HG02571 (cell line): ENCODE data around the gene C5orf58.

Experiments
- ATAC-seq: cut with Tn5 transposase; IDR thresholded peaks from one replicate; pipeline ENCODE4 v1.9.1; 2021; ENCODE audit warnings: mild to moderate bottlenecking, moderate library complexity; ENCODE audit not compliant: unreplicated experiment

Gene C5orf58, protein sequence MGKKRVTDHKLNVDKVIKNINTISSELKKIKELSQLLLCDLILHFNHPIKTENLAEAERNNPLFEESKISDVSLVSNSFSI

DNA sequence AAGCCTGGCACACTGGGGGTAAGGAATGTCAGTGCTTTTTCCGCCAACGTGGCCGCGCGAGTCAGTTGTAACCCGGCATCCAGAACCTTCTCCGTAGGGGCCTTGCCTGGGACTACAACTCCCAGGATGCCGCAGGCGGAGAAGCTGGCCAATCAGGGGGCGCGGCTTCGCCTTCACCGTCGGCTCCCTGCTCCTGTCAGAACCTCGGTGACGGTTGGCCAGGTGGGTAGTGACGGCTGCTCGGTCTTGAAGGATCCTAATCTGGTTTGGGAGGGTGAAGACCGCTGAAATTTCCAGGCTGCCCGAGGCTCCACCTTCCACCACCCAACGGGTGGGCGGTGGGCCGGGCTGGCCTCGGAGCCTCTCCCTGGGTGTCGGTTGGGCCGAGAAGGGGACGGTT lies at the start of gene C5orf58:
Gene C5orf58, plus strand, starts transcription at position 200 of the 400 bp plus-strand sequence. CDS start 1,992 bp downstream, outside the sequence.
- ATAC-seq: no peak

DNA sequence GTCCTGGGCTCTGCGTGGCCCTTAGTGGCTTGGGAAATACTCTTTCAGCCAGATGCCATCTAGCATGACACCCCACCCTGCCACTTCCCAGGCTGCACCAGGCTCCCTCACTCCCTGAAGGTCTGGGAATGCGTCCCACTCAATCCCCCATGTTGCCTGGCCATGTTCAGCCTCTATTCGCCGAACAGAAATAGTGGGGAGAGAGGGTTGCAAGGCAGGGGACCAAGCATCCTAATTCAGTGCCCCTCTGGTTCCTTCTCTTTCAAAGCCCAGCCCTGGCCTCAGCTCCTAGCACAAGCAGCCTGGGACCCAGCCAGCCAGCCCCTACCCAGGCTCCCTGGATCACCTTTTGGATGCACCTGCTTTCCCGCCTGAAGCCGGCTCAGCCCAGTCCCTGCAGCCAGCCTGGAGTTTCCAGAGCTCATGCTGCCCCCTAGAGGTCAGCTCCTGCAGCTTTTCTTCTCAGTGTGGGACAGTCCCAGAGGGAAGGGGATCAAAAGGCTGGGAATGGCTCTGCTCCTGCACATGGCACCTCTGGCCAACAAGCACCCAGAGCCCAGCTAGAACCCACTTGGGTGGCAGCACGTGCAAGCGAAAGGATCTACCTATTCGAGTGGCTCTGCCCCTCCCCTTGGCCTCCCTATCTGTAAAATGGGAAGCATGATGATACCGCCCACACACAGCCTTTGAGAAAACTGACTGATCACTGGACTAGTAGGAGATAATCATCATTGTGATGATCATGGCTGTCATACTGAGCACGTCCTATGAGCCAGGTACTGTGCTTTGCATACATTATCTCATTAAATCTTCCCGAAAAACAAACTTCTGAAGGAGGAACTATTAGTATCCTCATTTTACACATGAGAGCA lies 48.7 kb upstream of the C5orf58 start:
- ATAC-seq: peak; percentile 71

DNA sequence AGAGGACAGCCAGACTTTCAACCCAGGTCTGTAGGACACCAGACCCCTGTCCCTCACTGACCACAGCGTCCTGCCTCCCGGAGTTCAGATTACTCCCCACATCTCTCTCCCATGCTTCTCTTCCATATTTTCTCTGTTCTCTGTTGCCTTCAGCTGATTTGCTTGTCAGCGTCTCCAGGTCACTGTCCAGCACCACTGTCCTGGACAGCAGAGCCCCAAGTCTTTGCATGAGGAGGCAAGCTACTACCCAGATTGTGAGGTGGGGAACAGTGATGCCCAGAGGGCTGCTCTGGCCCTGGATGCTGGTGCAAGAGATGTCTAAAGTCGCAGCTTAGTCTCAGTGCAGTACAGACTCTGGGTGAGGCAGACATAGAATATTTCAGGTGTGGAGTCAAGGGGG lies 48.0 kb upstream of the C5orf58 start:
- no peak for ATAC-seq

DNA sequence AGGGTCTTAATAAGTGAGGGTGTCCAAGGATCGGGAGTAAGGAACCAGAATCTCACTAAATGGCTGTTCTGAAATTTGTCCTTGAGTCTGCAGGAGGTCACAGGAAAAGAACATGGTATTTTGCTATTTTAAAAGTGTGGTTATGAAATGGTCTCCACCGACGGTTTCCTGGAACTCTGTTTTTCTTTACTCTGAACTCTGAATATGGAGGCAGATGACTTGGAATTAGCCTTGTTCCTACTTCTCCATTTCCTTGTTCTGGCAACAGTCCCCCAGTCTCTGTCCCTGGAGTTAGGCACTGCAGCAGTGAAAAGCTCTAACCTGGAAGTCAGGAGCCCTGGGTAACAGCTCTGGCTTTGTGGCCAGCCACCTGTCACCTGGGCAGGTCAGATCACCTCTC lies 46.6 kb upstream of the C5orf58 start:
- ATAC-seq: no peak

DNA sequence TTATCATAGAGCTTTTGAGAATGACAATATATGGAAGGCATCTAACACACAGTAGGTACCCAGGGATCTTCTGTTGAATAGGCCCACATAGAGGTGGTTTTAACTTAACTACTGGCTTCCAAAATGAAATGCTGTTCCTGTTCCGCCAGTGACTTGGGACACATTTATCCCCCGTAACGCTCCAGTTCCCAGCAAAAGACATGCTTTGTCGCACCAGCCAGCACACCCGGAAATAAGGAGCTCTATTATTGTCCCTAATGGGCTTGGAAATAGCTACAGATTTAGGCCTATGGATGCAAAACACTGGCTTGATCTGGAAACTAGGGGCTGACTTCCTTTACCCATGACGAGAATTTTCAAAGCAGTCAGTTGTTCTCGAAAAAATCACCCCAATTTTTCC lies 45.9 kb upstream of the C5orf58 start:
- ATAC-seq: no peak

DNA sequence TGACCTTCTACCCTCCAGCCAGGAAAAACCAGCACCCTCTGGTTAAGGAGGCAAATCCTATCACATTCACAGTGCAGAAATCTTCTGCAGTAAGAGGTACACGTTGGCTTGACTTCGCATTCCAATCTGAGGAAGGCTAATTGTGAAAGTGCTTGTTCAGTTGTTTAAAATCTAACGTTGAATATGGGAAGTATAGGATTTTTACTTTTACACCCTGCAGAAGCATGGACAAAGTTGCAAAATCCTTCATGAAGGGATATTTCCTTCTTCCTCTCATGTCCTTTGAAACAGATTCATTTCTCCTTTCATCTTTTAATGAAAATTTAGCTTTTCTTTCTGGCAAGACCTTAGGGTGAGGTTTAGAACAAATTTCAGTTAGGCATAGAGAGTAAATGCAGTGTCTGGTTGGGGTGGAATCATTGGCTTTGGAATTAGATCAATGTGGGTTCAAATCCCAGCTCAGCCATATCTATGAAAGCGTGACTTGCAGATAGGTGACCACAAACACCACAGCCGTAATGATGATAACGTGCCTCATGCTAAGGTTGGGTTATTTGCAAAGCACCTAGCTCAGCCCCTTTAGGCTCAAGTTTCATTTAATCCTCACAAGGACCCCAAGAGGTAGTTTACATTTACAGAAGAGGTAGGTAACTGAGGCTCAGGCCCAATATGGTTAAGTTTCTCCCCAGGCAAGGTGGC lies 42.2 kb upstream of the C5orf58 start:
- ATAC-seq: no peak

DNA sequence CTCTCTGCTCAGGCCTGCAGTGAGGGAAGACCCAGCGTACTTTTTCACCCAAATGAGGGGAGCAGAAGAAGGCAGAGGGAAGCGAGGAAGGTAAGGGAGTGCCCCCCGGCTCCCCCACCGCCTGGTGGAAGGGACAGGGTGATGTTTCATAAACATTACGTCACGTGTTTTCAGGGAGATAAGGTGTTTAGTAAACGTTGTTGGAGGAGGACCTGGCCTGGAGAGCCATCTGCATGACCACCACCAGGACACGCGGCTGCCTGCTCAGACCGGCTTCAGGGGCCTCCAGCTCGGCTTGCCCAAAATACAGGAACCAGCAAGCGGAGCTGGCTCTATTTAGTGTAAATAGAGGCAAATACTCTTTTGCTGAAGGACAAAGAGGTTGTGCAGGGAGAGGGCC lies 40.0 kb upstream of the C5orf58 start:
- ATAC-seq: no peak

DNA sequence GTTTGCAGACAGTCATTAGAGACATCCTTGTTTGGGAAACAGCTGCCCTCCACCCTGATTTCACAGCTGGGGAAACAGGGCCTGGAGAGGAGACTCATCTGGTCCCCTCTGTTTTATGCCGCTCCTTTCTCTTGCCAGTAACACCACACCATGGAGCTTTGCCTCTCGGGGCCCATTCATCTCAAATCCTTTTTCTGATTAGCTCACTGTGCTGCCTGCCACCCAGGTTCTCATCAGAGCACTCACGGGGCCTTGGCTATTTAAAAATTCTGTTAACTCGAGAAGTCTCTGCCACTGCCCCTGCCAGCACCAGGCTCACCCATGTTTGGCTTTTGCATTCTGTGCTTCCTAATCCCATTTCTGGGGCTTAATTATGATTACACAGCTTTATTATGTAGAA lies 36.8 kb upstream of the C5orf58 start:
- ATAC-seq: no peak

DNA sequence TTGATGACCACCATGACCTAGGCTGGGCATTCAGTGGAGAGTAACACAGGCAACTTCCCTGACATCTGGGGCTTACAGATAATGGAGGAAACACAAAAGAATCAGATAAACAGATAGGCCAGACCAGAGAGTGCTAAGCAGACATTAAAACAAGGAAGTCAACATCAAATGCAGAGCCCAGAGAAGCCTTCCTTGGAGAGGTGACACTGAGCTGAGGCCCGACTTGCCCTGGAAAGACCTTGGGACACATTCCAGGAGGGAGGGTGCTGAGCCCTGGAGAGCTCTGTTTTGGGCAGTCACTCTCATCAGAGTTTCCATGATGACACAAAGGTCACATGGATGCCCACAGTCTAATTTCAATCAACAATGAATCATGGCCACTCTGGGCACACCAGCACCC lies 31.9 kb upstream of the C5orf58 start:
- no peak for ATAC-seq

DNA sequence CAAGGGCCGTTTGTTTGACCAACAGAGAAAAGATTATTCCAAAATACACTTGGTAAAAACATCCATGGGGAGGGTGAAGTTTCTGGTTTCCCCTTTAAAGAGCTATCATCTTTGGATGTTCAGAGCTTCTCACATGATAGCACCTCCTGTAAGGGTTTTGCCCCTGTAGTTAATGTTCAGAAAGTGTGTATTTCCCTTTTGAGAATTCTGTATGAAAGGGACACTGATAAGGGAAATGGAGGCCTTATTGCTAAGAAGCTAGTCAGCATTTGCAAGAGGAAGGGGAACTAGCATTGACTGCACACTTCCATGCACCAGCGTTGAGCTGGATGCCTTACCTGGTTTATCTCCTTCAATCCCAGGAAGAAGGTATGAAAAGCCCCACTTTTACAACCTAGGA lies 31.5 kb upstream of the C5orf58 start:
- no peak for ATAC-seq

DNA sequence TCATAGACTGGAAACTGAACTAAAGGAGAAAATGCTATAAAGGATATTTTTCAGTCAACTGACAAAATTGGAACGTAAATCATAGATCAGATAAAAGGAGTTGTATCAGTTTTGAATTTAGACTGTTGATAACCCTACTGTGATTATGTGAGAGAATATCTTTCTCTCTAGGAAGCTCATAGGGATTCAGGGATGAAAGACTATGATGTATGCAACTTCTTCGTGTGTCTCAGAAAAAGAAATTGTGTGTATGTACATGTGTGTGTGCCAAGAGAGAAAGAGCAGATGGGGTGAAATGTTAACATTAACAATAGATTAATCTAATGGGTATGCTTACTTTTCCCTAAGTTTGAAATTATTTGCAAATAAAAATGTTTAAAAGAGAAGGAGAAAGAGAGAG lies 30.7 kb upstream of the C5orf58 start:
- ATAC-seq: no peak

DNA sequence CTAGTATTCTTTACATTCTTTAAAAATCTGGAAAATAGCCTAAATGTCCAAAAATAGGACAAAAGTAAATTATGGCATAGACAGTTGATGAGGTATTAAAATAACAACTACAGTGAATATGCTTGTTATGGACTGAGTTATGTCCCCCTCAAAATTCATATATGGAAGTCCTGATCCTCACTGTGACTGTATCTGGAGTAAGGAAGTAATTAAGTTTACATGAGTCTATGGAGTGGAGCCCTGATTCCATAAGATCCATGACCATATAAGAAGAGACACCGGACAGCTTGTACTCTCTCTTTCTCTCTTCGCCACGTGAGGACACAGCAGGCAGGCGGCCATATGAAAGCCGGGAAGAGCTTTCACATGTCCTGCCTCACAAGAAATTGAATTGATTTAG lies 28.6 kb upstream of the C5orf58 start:
- no peak for ATAC-seq

DNA sequence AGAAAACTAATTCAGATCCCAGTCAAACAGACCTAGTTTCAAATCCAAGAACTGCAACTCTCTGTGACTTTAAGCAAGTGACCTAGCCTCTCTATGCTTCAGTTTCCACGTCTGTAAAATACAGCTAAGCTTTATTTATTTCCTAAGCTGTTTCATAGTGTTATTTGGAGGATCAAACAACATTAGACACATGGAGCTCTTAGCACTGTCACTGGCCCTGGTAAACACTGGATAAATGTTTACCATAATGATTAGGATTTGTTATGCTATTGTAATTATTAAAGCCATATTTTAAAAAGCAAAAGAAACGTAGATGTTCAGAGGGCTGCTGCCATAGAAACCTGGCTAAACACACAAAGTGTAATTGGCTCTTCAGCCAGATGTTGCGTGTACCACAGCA lies 26.6 kb upstream of the C5orf58 start:
- ATAC-seq: no peak

DNA sequence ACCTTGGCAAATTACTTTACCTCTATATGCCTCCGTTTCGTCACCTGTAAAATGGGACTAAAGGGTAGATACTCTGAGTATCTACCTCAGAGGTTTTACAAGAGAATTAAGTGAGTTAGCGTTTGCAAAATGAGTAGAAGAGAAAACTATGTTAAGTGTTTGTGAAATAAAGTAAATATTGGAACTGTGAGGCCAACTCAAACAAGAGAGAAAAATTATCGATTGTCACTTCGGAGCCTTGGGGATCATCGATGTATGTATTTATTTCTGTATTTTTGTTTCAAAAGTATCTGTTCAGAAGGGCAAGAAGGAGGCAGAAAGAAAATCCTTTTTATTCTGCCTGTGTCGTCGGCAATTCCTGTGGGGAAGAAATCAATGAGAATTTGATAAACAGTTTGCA lies 25.8 kb upstream of the C5orf58 start:
- ATAC-seq: no peak

DNA sequence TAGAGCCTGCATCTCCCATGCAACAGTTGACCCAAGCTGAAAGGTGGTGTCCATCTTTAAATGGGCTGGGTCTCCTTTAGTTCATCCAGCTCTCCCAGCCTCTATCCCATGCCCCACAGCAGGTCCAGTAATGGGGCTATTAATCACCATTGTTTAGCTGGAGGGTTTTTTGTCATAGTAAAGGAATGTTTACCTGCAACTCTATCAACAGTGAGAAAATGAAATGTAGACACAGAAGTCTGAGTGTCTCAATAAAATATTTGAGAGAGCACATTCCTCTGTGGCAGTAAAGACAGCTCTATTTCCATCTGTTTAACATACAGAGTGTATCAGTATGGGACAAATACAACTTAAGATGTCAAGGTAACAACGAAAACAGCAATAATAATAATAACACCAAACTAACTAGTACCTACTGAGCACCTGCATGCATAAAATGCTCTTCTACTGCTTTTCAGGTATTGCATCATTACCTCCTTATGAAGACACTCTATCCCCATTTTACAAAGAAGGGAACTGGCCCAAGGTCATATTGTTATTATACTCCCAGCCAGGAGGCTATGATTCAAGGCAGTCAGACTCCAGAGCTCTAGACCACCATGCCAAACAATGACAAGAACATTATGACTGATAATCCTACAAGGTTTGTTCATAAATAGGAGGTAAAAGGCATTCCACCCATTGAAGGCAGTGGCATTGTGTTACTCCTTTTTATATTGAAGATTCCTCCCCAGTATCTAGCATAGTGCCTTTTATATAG lies 21.0 kb upstream of the C5orf58 start:
- no peak for ATAC-seq

DNA sequence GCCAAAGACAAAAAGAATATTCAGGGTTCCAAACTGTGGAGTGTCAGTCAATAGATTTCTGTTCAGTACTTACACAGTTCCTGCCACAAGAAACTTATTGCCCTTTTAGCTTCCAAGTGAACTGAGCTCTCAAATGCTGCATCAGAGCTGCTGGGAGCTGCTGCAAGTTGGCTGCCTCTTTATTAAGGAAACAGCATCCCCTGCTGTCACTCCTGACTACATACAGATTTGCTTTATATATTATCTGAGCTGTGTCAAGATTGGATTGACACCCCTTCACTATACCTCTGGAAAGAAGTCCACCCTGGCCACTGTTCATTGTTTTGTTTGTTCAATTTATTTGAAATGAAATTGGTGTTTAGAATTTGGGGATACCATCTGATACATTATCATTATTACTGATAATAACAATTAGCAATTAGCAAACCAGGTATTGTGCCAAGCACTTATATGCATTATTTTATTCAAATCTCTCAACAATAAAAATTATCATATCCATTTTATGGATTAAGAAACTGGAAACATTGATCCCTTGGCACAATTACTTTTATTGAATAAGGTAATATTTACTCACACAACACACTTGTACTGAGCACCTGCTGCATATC lies 16.4 kb upstream of the C5orf58 start:
- no peak for ATAC-seq

DNA sequence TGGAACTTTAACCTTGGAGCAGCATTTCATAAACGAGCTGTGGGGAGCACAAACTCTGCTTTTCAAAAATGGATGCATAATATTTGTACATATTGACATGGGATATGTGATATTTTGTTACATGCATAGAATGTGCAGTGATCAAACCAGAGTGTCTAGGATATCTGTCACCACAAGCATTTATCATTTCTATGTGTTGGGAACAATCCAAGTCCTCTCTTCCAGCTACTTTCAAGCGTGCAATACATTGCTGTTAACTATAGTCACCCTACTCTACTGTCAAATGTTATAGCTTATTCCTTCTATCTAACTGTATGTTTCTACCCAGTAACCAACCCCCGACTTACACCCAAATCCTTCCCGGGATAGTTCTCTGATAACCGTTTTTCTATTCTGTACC lies 15.0 kb upstream of the C5orf58 start:
- no peak for ATAC-seq

DNA sequence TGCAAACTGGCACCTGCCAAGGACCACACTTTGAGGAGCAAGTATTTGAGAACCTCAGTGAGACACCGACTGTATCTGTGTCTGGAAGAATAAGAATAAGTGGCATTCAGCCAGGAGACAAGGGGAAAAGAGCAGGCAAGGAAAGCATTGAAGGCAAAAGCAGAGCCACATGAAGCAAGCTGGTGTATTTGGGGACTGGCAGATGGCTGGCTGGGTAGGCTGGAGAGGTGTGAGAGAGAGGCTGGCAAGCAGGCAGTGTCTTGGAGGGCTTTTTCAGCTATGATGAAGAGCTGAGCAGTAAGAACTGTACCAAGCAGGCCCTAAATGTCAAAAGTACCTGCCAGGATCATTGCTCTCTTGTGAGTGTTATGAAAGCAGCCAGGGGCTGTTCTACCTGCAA lies 14.1 kb upstream of the C5orf58 start:
- ATAC-seq: no peak

DNA sequence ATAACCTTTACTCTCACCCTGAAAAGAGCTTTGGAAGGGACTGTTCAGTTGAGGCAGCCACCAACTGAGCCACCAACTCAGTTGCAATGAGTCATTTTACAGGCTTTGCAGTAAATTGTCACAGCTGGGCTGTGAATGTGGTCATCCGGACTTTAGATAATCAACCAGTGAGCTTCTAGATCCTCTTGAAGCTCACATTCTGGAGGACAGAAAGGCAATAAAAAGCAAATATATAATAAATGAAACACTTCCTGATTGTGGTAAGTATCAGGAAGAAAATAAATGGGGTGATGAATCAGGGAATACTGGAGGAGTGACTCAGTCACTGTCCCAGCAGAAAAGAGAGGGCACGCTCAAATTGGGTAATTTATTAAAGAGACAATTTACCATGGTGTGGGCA lies 13.2 kb upstream of the C5orf58 start:
- no peak for ATAC-seq

DNA sequence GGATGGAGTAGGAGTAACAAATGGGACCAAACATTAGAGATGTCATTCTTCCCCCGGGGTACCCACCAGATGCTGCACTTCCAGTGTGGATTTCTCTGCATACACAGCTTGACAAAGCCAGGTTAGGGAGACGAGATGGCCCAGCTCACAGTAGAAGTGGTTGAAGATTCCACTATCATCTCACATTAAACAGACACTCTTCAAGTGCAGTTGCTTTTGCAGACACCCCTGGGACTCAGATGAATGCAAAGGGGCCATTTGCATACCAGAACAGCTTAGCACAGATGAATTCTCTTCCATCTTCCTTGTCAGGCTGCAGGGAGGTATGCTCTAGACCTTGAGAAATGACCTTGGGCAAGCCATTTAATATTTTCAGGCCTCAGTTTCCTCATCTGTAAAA lies 12.6 kb upstream of the C5orf58 start:
- ATAC-seq: no peak

DNA sequence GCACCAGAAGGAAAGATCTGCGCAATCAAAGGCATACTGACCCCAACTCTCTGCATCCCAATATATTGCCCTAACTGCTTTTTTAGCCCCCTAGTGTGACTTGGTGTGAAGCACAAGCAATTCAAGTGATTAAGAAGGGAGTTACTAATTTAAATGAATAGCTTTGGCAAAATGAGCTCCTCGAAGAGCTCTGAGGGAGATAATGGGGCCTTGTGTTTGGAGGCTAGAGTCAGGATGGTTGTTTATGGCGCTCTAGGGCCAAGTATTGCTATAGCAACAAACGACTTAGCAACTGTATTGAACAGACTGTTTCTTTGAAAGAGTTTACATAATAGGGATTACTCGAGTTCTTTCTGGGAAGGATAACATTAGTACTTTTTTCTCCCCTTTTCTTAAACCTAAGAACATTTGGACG lies 11.5 kb upstream of the C5orf58 start:
- ATAC-seq: no peak
